HEK293 (cell line): ENCODE results near the gene NUDT8.

Experiments
- SP7 ChIP-seq: fragments of 450-650 bp; formaldehyde crosslinking; IDR thresholded peaks from 2 replicates; pipeline ENCODE4 v1.5.1; 2016; ENCODE audit warnings: missing biosample characterization, missing genetic modification characterization
- ZNF830 ChIP-seq: fragments of 450-650 bp; IDR thresholded peaks from 2 replicates; pipeline ENCODE4 v1.5.0; 2018; ENCODE audit warnings: missing biosample characterization, missing genetic modification characterization, low read depth, mild to moderate bottlenecking, moderate library complexity

- TF ChIP-seq SP7 (tag by site-specific recombination), result no peak
- no peak for TF ChIP-seq ZNF830
These were observed 4.9 kb upstream of the NUDT8 start for GRCh38 chr11:67634366-67635230.
